K562 (cell line): ENCODE results near the gene SGPP1. TPM values are rescaled to one million over a fixed set of nuclear protein-coding genes. Genes with fewer than 3 reads are reported as not detected.

Source experiments
- CBFB ChIP-seq: sonication (generic); formaldehyde crosslinking; IDR thresholded peaks from 2 replicates; pipeline ENCODE4 v1.4.0; 2020; ENCODE audit warnings: mild to moderate bottlenecking, missing genetic modification reagents
- KDM1A ChIP-seq, 2 experiments: fragments of 450-650 bp; IDR thresholded peaks; 2 replicates each; pipeline ENCODE4 v1.6.1; 2016; ENCODE audit warnings: mild to moderate bottlenecking in 2 of 2
- NR2C1 ChIP-seq, 2 experiments: fragments of 450-650 bp; IDR thresholded peaks; 2 replicates each; pipeline ENCODE4 v1.6.1; 2017; ENCODE audit warnings: mild to moderate bottlenecking in 2 of 2, antibody characterized with exemption in 1 of 2, inconsistent platforms in 1 of 2, missing compliant biosample characterization in 1 of 2, missing genetic modification characterization in 1 of 2
- SETDB1 ChIP-seq: IDR thresholded peaks from one replicate; pipeline ENCODE4 v1.6.1; 2012; ENCODE audit warnings: low read length, control low read depth, inconsistent platforms
- SMC3 ChIP-seq: conservative IDR thresholded peaks from 2 replicates; pipeline ENCODE4 v1.6.1; 2011; ENCODE audit warnings: low read depth, low read length, improper control_type of control experiment; ENCODE audit not compliant: insufficient read depth
- ZNF282 ChIP-seq: sonication (generic); formaldehyde crosslinking; IDR thresholded peaks from 2 replicates; pipeline ENCODE4 v1.8.1; 2023; ENCODE audit warnings: missing genetic modification reagents
- polyA plus RNA-seq, 8 experiments: library from polyadenylated mRNA; depleted of rRNA in 4 of 8; stranded (reverse) in 5 of 8; unstranded in 3 of 8; fragments of >200 nt; fragmentation: Nextera tagmentation in 2 of 8; fragmentation: Illumina TruSeq in 1 of 8; extraction: Ambion mirVana in 2 of 8; extraction: Trizol in 1 of 8; gene quantifications; 2 replicates each; pipeline versions ENCODE4 v1.2.1 to v1.2.3, GENCODE V29; 2011 to 2014; ENCODE audit warnings: inconsistent platforms in 1 of 8, missing spikeins in 1 of 8
- total RNA-seq, 7 experiments: library from RNA; depleted of rRNA in 6 of 7; stranded (reverse); fragments of >200 nt in 6 of 7; fragmentation: Illumina TruSeq in 2 of 7; extraction: Trizol in 2 of 7; gene quantifications; 2 replicates each; pipeline versions ENCODE4 v1.2.1 to v1.2.3, GENCODE V29; 2011 to 2021; ENCODE audit warnings: low replicate concordance in 1 of 7
- TF ChIP-seq, protein P1 (sequence below): fragments of 250-450 bp; sonication (Bioruptor Pico); IDR thresholded peaks from 2 replicates; pipeline ENCODE4 v1.4.0; 2020; ENCODE audit warnings: mild to moderate bottlenecking, moderate library complexity
- TF ChIP-seq, protein P2 (sequence below): IDR thresholded peaks from 2 replicates; pipeline ENCODE4 v1.6.1; 2014; ENCODE audit warnings: antibody characterized with exemption
- TF ChIP-seq, protein P3 (sequence below): fragments of 450-650 bp; IDR thresholded peaks from 2 replicates; pipeline ENCODE4 v1.6.1; 2016; ENCODE audit warnings: mild to moderate bottlenecking

Gene SGPP1
- total and polyA plus RNA-seq, 9 of the 15 experiments (the other 6 are each of a cell fraction or from before 2014, with no cell fraction given) = 2.2 to 7.3 (median 5.6) TPM

DNA sequence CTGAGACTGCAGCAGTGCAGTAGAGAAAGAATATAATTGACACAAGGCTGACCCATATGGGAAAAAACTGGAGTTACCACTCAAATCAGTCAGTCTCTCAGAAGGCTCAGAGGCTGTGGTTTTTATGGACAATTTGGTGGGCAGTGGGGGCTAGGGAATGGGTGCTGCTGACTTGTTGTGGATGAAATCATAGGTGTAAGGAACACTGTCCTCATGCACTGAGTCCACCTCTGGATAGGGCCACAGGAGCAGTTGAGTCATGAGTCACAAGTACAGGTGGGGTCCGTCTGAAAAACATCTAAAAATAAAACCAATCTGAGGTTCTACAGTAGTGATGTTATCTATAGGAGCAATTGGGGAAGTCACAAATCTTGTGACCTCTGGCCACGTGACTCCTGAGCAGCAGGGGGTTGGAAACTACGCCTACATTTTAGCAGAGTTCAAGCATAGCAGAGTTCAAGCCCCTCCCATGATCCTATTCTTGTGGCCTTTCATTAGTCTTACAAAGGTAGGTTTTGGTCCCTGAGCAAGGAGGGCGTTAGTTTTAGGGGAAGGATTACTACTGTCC lies 18.1 kb upstream of the SGPP1 start (continued):
- TF ChIP-seq, protein P1, sequence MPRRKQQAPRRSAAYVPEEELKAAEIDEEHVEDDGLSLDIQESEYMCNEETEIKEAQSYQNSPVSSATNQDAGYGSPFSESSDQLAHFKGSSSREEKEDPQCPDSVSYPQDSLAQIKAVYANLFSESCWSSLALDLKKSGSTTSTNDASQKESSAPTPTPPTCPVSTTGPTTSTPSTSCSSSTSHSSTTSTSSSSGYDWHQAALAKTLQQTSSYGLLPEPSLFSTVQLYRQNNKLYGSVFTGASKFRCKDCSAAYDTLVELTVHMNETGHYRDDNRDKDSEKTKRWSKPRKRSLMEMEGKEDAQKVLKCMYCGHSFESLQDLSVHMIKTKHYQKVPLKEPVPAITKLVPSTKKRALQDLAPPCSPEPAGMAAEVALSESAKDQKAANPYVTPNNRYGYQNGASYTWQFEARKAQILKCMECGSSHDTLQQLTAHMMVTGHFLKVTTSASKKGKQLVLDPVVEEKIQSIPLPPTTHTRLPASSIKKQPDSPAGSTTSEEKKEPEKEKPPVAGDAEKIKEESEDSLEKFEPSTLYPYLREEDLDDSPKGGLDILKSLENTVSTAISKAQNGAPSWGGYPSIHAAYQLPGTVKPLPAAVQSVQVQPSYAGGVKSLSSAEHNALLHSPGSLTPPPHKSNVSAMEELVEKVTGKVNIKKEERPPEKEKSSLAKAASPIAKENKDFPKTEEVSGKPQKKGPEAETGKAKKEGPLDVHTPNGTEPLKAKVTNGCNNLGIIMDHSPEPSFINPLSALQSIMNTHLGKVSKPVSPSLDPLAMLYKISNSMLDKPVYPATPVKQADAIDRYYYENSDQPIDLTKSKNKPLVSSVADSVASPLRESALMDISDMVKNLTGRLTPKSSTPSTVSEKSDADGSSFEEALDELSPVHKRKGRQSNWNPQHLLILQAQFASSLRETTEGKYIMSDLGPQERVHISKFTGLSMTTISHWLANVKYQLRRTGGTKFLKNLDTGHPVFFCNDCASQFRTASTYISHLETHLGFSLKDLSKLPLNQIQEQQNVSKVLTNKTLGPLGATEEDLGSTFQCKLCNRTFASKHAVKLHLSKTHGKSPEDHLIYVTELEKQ (CRISPR knock-in tag) = no peak
- TF ChIP-seq CBFB (CRISPR knock-in tag) (no peak), KDM1A (IDR thresholded peaks at IDR 0.05) (peak in 1 of 2 experiments; percentile 45; a peak in 1 of 4 replicates), NR2C1 (IDR thresholded peaks at IDR 0.05) (peak; percentile 42; the same call in 1 of the 2 replicates), NR2C1 (tag; IDR thresholded peaks at IDR 0.05) (peak; percentile 47), SETDB1 (no peak), ZNF282 (CRISPR knock-in tag) (no peak), SMC3 (no peak)
- TF ChIP-seq, protein P2, sequence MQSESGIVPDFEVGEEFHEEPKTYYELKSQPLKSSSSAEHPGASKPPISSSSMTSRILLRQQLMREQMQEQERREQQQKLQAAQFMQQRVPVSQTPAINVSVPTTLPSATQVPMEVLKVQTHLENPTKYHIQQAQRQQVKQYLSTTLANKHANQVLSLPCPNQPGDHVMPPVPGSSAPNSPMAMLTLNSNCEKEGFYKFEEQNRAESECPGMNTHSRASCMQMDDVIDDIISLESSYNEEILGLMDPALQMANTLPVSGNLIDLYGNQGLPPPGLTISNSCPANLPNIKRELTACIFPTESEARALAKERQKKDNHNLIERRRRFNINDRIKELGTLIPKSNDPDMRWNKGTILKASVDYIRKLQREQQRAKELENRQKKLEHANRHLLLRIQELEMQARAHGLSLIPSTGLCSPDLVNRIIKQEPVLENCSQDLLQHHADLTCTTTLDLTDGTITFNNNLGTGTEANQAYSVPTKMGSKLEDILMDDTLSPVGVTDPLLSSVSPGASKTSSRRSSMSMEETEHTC = peak; percentile 73
- TF ChIP-seq, protein P3, sequence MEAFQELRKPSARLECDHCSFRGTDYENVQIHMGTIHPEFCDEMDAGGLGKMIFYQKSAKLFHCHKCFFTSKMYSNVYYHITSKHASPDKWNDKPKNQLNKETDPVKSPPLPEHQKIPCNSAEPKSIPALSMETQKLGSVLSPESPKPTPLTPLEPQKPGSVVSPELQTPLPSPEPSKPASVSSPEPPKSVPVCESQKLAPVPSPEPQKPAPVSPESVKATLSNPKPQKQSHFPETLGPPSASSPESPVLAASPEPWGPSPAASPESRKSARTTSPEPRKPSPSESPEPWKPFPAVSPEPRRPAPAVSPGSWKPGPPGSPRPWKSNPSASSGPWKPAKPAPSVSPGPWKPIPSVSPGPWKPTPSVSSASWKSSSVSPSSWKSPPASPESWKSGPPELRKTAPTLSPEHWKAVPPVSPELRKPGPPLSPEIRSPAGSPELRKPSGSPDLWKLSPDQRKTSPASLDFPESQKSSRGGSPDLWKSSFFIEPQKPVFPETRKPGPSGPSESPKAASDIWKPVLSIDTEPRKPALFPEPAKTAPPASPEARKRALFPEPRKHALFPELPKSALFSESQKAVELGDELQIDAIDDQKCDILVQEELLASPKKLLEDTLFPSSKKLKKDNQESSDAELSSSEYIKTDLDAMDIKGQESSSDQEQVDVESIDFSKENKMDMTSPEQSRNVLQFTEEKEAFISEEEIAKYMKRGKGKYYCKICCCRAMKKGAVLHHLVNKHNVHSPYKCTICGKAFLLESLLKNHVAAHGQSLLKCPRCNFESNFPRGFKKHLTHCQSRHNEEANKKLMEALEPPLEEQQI = no peak
